ENCODE results near the gene SMG6.

SMG6 gene

GRCh38 chr17:2292100-2292499 is 11.5 kb downstream of the SMG6 start:
- no peak for DNase-seq
- peaks cover 61% of the 10 kb centered on the region for H3K36me3 Mint-ChIP-seq (ENCODE audit: insufficient read depth)
- peaks cover 11 to 17% of the 10 kb centered on the region in 2 donors for H3K4me1 Mint-ChIP-seq (ENCODE audit: low read depth in 2 of 2)
- no peaks in the 10 kb centered on the region for H3K27me3 Mint-ChIP-seq
- ATAC-seq (replicated peaks): no peak
- no peak overlapping the region for H3K4me3 Mint-ChIP-seq
- no peaks in the 10 kb centered on the region for H3K9me3 Mint-ChIP-seq
- H3K27ac Mint-ChIP-seq: no peak overlapping the region

GRCh38 chr17:2289878-2290478 is 13.6 kb downstream of the SMG6 start:
- no peaks in the 10 kb centered on the region for H3K27me3 Mint-ChIP-seq
- DNase-seq (no peak), ATAC-seq (replicated peaks) (no peak)
- peaks cover 3 to 4% of the 10 kb centered on the region in 2 donors for H3K4me1 Mint-ChIP-seq (ENCODE audit: low read depth in 2 of 2)
- no peaks in the 10 kb centered on the region for H3K9me3 Mint-ChIP-seq
- H3K36me3 Mint-ChIP-seq (ENCODE audit: insufficient read depth): peaks cover 58% of the 10 kb centered on the region
- peak overlapping the region in 1 of 2 donors; percentile 11 for H3K27ac Mint-ChIP-seq
- no peak overlapping the region for H3K4me3 Mint-ChIP-seq

GRCh38 chr17:2283302-2283701 is 20.3 kb downstream of the SMG6 start:
- Mint-ChIP-seq H3K27me3 (no peaks in the 10 kb centered on the region), H3K4me3 (no peak overlapping the region), H3K27ac (no peak overlapping the region), H3K4me1 (ENCODE audit: low read depth in 2 of 2) (peaks cover 6 to 11% of the 10 kb centered on the region in 2 donors), H3K36me3 (ENCODE audit: insufficient read depth) (peaks cover 60% of the 10 kb centered on the region), H3K9me3 (no peaks in the 10 kb centered on the region)
- DNase-seq (no peak), ATAC-seq (replicated peaks) (no peak)

- ATAC-seq (replicated peaks): peak; percentile 58
- Mint-ChIP-seq H3K27me3 (no peaks in the 10 kb centered on the region), H3K9me3 (no peaks in the 10 kb centered on the region), H3K36me3 (ENCODE audit: insufficient read depth) (peaks cover 53% of the 10 kb centered on the region), H3K4me3 (no peak overlapping the region), H3K4me1 (ENCODE audit: low read depth in 2 of 2) (peaks cover 6 to 11% of the 10 kb centered on the region in 2 donors), H3K27ac (peak overlapping the region in 1 of 2 donors; percentile 57)
- peak in 1 of 3 experiments; percentile 17 for DNase-seq
These were observed 21.2 kb downstream of the SMG6 start for GRCh38 chr17:2282297-2282873.

GRCh38 chr17:2279707-2280106 is 23.9 kb downstream of the SMG6 start:
- H3K27me3 Mint-ChIP-seq: no peaks in the 10 kb centered on the region
- no peak overlapping the region for H3K27ac Mint-ChIP-seq
- no peak overlapping the region for H3K4me3 Mint-ChIP-seq
- H3K9me3 Mint-ChIP-seq: no peaks in the 10 kb centered on the region
- ATAC-seq (replicated peaks): no peak
- DNase-seq: no peak
- H3K36me3 Mint-ChIP-seq (ENCODE audit: insufficient read depth): peaks cover 46% of the 10 kb centered on the region
- peaks cover 24 to 29% of the 10 kb centered on the region in 2 donors for H3K4me1 Mint-ChIP-seq (ENCODE audit: low read depth in 2 of 2)

GRCh38 chr17:2277429-2278170 is 26.0 kb downstream of the SMG6 start:
- ATAC-seq (replicated peaks) (no peak), DNase-seq (no peak)
- Mint-ChIP-seq H3K4me3 (no peak overlapping the region), H3K36me3 (ENCODE audit: insufficient read depth) (peaks cover 46% of the 10 kb centered on the region), H3K4me1 (ENCODE audit: low read depth in 2 of 2) (peaks cover 29% of the 10 kb centered on the region in 2 donors), H3K27ac (no peak overlapping the region), H3K9me3 (no peaks in the 10 kb centered on the region), H3K27me3 (no peaks in the 10 kb centered on the region)

GRCh38 chr17:2275722-2276121 is 27.9 kb downstream of the SMG6 start:
- no peaks in the 10 kb centered on the region for H3K9me3 Mint-ChIP-seq
- H3K27me3 Mint-ChIP-seq: no peaks in the 10 kb centered on the region
- peak overlapping the region; percentile 47 to 79 for H3K27ac Mint-ChIP-seq
- ATAC-seq (replicated peaks) (peak; percentile 64), DNase-seq (no peak)
- peak overlapping the region; percentile 24 to 45 for H3K4me3 Mint-ChIP-seq
- H3K4me1 Mint-ChIP-seq (ENCODE audit: low read depth in 2 of 2): peaks cover 24 to 32% of the 10 kb centered on the region in 2 donors
- H3K36me3 Mint-ChIP-seq (ENCODE audit: insufficient read depth): peaks cover 31% of the 10 kb centered on the region

GRCh38 chr17:2274414-2274813 is 29.2 kb downstream of the SMG6 start:
- no peak for DNase-seq
- Mint-ChIP-seq H3K9me3 (no peaks in the 10 kb centered on the region), H3K27ac (peak overlapping the region in 1 of 2 donors; percentile 11), H3K27me3 (no peaks in the 10 kb centered on the region), H3K36me3 (ENCODE audit: insufficient read depth) (peaks cover 28% of the 10 kb centered on the region), H3K4me1 (ENCODE audit: low read depth in 2 of 2) (peaks cover 32% of the 10 kb centered on the region in 2 donors), H3K4me3 (no peak overlapping the region)
- ATAC-seq (replicated peaks): no peak

- Mint-ChIP-seq H3K27me3 (no peaks in the 10 kb centered on the region), H3K36me3 (ENCODE audit: insufficient read depth) (peaks cover 32% of the 10 kb centered on the region), H3K4me1 (ENCODE audit: low read depth in 2 of 2) (peaks cover 38 to 41% of the 10 kb centered on the region in 2 donors), H3K9me3 (no peaks in the 10 kb centered on the region), H3K27ac (peak overlapping the region in 1 of 2 donors; percentile 8), H3K4me3 (peak overlapping the region; percentile 32 to 39)
- DNase-seq: no peak
- peak; percentile 72 for ATAC-seq (replicated peaks)
These were observed 31.4 kb downstream of the SMG6 start for GRCh38 chr17:2271985-2272702.

GRCh38 chr17:2267354-2267753 is 36.2 kb downstream of the SMG6 start:
- Mint-ChIP-seq H3K4me3 (peak overlapping the region; percentile 71 to 80), H3K9me3 (no peaks in the 10 kb centered on the region), H3K27ac (peak overlapping the region; percentile 92 to 94), H3K4me1 (ENCODE audit: low read depth in 2 of 2) (peaks cover 50 to 56% of the 10 kb centered on the region in 2 donors), H3K27me3 (no peaks in the 10 kb centered on the region), H3K36me3 (ENCODE audit: insufficient read depth) (peaks cover 38% of the 10 kb centered on the region)
- DNase-seq: no peak
- ATAC-seq (replicated peaks): no peak

- DNase-seq (peak in 1 of 3 experiments; percentile 16), ATAC-seq (replicated peaks) (peak; percentile 11)
- peaks cover 36% of the 10 kb centered on the region for H3K36me3 Mint-ChIP-seq (ENCODE audit: insufficient read depth)
- peak overlapping the region; percentile 92 to 94 for H3K27ac Mint-ChIP-seq
- no peaks in the 10 kb centered on the region for H3K27me3 Mint-ChIP-seq
- H3K4me1 Mint-ChIP-seq (ENCODE audit: low read depth in 2 of 2): peaks cover 48 to 54% of the 10 kb centered on the region in 2 donors
- H3K4me3 Mint-ChIP-seq: peak overlapping the region; percentile 71 to 80
- no peaks in the 10 kb centered on the region for H3K9me3 Mint-ChIP-seq
These were observed 36.7 kb downstream of the SMG6 start for GRCh38 chr17:2266865-2267228.

GRCh38 chr17:2266045-2266864 is 37.3 kb downstream of the SMG6 start:
- DNase-seq (peak; percentile 76 to 82 (median 79)), ATAC-seq (replicated peaks) (peak; percentile 86)
- Mint-ChIP-seq H3K4me3 (peak overlapping the region; percentile 71 to 80), H3K36me3 (ENCODE audit: insufficient read depth) (peaks cover 36% of the 10 kb centered on the region), H3K9me3 (no peaks in the 10 kb centered on the region), H3K27ac (peak overlapping the region; percentile 92 to 94), H3K4me1 (ENCODE audit: low read depth in 2 of 2) (peaks cover 50 to 57% of the 10 kb centered on the region in 2 donors), H3K27me3 (no peaks in the 10 kb centered on the region)

Measured in effector memory CD8-positive, alpha-beta T cell (primary cell).